DOHH2 (cell line): ENCODE measurements around the gene CD79B.

ENCODE experiments used
- H3F3A ChIP-seq: fragments of 200-600 bp; sonication (generic), shearing (Covaris generic); 2 replicates; pipeline ENCODE4 v1.6.0; 2016; ENCODE audit warnings: antibody characterized with exemption, mild to moderate bottlenecking; ENCODE audit not compliant: control insufficient read depth, insufficient read depth
- H3K27ac ChIP-seq: fragments of 200-600 bp; sonication (generic); 2 replicates; pipeline ENCODE4 v1.5.1; 2014; ENCODE audit warnings: low read depth, mild to moderate bottlenecking, low read length, moderate library complexity
- H3K27me3 ChIP-seq: fragments of 200-600 bp; sonication (generic); 2 replicates; pipeline ENCODE4 v1.6.1; 2014; ENCODE audit warnings: mild to moderate bottlenecking, low read length, mixed read lengths; ENCODE audit not compliant: control insufficient read depth
- H3K36me3 ChIP-seq: fragments of 200-600 bp; sonication (generic); 2 replicates; pipeline ENCODE4 v1.6.1; 2014; ENCODE audit warnings: mild to moderate bottlenecking, low read length, moderate library complexity, mixed read lengths; ENCODE audit not compliant: control insufficient read depth
- H3K4me1 ChIP-seq: fragments of 200-600 bp; sonication (generic); 2 replicates; pipeline ENCODE4 v1.6.1; 2014; ENCODE audit warnings: mild to moderate bottlenecking, low read length, mixed read lengths; ENCODE audit not compliant: control insufficient read depth
- H3K4me2 ChIP-seq: fragments of 200-600 bp; sonication (generic); 2 replicates; pipeline ENCODE4 v1.6.0; 2014; ENCODE audit warnings: mild to moderate bottlenecking, low read length, moderate library complexity
- H3K4me3 ChIP-seq: fragments of 200-600 bp; sonication (generic); 2 replicates; pipeline ENCODE4 v1.5.1; 2014; ENCODE audit warnings: mild to moderate bottlenecking, low read length, mixed read lengths
- H3K79me2 ChIP-seq: fragments of 200-600 bp; sonication (generic); 2 replicates; pipeline ENCODE4 v1.6.1; 2014; ENCODE audit warnings: mild to moderate bottlenecking, low read length, mixed read lengths; ENCODE audit not compliant: control insufficient read depth
- H3K9me2 ChIP-seq: fragments of 200-600 bp; sonication (generic); replicated peaks from 2 replicates; pipeline ENCODE4 v1.6.1; 2014; ENCODE audit warnings: mild to moderate bottlenecking, low read length, mixed read lengths; ENCODE audit not compliant: control insufficient read depth
- H3K9me3 ChIP-seq: fragments of 200-600 bp; sonication (generic); 2 replicates; pipeline ENCODE4 v1.6.1; 2014; ENCODE audit warnings: antibody characterized with exemption, low read length, mixed read lengths; ENCODE audit not compliant: control insufficient read depth, insufficient read depth
- H4K20me1 ChIP-seq: fragments of 200-600 bp; sonication (generic); 2 replicates; pipeline ENCODE4 v1.6.0; 2014; ENCODE audit warnings: low read depth, mild to moderate bottlenecking, antibody characterized with exemption, low read length, moderate library complexity; ENCODE audit not compliant: control insufficient read depth, insufficient read depth
- EZH2phosphoT487 ChIP-seq: fragments of 200-600 bp; sonication (generic); IDR thresholded peaks from 2 replicates; pipeline ENCODE4 v1.6.1; 2017; ENCODE audit warnings: borderline replicate concordance, mild to moderate bottlenecking, antibody characterized with exemption, low read length, moderate library complexity, mixed read lengths
- TF ChIP-seq, protein P1 (sequence below): fragments of 200-600 bp; sonication (generic); IDR thresholded peaks from one replicate; pipeline ENCODE4 v1.5.1; 2014; ENCODE audit warnings: antibody characterized with exemption, mild to moderate bottlenecking, low read depth, low read length; ENCODE audit not compliant: poor library complexity, severe bottlenecking

CD79B gene

DNA sequence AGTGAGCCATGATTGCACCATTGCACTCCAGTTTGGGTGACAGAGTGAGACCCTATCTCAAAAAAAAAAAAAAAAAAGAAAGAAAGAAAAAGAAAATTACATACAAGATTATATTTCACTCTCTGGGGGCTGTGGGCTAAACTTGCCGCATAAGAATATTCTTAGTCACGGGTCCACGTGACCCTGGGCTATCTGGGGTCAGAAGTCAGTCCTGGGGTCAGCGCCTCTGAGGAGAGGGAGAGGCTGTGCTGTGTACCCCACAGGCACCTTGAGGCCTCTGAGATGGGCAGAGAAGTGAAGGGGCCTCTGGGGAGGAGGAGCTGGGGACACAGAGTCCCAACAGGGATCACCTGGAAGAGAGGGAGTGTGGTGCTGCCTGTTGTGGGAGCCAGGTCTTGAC, 5.8 kb upstream of the CD79B start:
- no peaks in the 10 kb centered on the region for H3K27me3 ChIP-seq
- H3K9me3 ChIP-seq: no peaks in the 10 kb centered on the region
- no peak overlapping the region for H3K27ac ChIP-seq
- TF ChIP-seq, protein P1, sequence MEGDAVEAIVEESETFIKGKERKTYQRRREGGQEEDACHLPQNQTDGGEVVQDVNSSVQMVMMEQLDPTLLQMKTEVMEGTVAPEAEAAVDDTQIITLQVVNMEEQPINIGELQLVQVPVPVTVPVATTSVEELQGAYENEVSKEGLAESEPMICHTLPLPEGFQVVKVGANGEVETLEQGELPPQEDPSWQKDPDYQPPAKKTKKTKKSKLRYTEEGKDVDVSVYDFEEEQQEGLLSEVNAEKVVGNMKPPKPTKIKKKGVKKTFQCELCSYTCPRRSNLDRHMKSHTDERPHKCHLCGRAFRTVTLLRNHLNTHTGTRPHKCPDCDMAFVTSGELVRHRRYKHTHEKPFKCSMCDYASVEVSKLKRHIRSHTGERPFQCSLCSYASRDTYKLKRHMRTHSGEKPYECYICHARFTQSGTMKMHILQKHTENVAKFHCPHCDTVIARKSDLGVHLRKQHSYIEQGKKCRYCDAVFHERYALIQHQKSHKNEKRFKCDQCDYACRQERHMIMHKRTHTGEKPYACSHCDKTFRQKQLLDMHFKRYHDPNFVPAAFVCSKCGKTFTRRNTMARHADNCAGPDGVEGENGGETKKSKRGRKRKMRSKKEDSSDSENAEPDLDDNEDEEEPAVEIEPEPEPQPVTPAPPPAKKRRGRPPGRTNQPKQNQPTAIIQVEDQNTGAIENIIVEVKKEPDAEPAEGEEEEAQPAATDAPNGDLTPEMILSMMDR: no peak
- no peak for TF ChIP-seq EZH2phosphoT487
- 0 out of 2 replicates have a peak, but pooled peaks cover 4% of the 10 kb centered on the region for H3F3A ChIP-seq
- H4K20me1 ChIP-seq: no peaks in the 10 kb centered on the region
- H3K36me3 ChIP-seq: no peaks in the 10 kb centered on the region
- H3K9me2 ChIP-seq: no peaks in the 10 kb centered on the region
- H3K79me2 ChIP-seq: no peaks in the 10 kb centered on the region; the same call in 1 of the 2 replicates
- H3K4me1 ChIP-seq: peaks cover 73% of the 10 kb centered on the region
- peak overlapping the region; percentile 48; the same call in 1 of the 2 replicates for H3K4me2 ChIP-seq
- H3K4me3 ChIP-seq: no peak overlapping the region

DNA sequence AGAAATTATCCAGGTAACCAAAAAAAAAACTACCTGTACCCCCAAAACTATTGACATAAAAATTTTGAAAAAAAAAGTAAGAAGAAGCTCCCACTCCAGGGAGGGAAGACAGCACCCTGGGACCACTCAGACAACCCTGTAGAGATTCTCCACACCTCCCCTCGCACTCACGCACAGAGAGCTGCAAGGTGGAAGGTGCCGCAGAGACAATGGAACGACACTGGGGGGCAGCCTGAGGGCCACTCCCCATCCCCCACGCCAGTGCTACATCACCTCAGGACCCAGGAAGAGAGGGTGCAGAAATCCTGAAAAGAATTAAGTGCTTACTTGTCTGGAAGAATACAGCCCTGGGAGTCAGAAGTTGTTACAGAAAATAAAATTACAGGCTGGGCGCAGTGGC, 5.2 kb upstream of the CD79B start:
- Histone ChIP-seq H3K27ac (peak overlapping the region; percentile 24), H3K4me1 (peaks cover 79% of the 10 kb centered on the region), H3K4me2 (peak overlapping the region; percentile 48), H3K79me2 (peaks cover 6% of the 10 kb centered on the region), H3K9me2 (no peaks in the 10 kb centered on the region), H3K36me3 (no peaks in the 10 kb centered on the region), H3K27me3 (no peaks in the 10 kb centered on the region), H3K4me3 (peak overlapping the region; percentile 26), H3F3A (0 out of 2 replicates have a peak, but pooled peaks cover 4% of the 10 kb centered on the region), H3K9me3 (no peaks in the 10 kb centered on the region), H4K20me1 (no peaks in the 10 kb centered on the region)
- no peak for TF ChIP-seq EZH2phosphoT487
- TF ChIP-seq, protein P1: peak; percentile 34

DNA sequence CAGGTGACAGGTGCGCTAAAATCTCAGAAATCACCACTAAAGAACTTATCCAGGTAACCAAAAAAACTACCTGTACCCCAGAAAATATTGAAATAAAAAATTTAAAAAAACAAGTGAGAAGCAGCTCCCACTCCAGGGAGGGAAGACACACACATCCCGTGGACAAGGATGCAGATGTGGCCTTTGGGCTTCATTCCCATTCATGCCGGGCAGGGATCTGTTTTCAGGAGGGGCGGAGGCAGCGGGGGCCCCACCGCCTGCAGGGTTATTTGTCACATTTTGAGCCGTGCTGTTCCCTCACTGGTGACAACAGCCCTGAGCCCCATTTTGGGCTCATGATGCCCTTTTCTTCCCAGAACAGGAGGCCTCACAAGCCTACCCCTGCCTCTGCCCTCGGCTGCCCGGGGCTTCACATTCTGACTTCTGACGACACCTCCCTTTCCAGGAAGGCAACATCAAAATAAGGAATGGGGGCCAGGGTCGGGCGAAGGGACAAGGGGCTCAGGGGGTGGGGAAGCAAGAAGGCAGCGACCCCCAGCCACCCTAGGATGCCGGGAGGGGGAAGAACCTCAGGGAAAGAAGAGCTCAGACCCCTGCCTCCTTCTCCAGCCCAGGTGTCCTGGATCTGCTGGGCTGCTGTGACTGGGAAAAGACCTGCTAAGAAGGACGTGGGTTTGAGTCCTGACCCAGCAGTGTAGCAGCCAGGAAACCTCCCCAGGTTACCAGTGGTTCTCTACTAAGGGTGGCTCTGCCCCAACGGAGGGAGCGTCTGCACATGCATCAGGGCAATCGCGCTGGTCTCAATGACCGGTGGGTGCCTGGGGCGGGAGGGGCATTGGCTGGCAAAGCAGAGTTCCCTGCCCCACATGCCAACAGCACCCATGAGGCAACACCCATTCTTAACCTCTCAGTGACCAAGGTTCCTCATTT, 2.3 kb upstream of the CD79B start:
- H3K4me1 ChIP-seq: peaks cover 88% of the 10 kb centered on the region
- H4K20me1 ChIP-seq: peaks cover 13% of the 10 kb centered on the region
- TF ChIP-seq, protein P1: no peak
- TF ChIP-seq EZH2phosphoT487: no peak
- H3K9me2 ChIP-seq: no peaks in the 10 kb centered on the region
- H3K27me3 ChIP-seq: no peaks in the 10 kb centered on the region
- H3K4me2 ChIP-seq: peak overlapping the region; percentile 99
- peaks cover 33% of the 10 kb centered on the region for H3K79me2 ChIP-seq
- peak overlapping the region; percentile 98; the same call in 1 of the 2 replicates for H3K4me3 ChIP-seq
- no peaks in the 10 kb centered on the region for H3K9me3 ChIP-seq
- H3K36me3 ChIP-seq: peaks cover 27% of the 10 kb centered on the region
- peaks cover 10% of the 10 kb centered on the region; the same call in 1 of the 2 replicates for H3F3A ChIP-seq
- peak overlapping the region; percentile 92 for H3K27ac ChIP-seq
